H9 (cell line): ENCODE results near the gene NANOS1. TPM values are rescaled to one million over a fixed set of nuclear protein-coding genes. Genes with fewer than 3 reads are reported as not detected.

Experiments used
- DNase-seq: peaks from one replicate; pipeline ENCODE4 v3.0.0-alpha.2; 2017
- H2AFZ ChIP-seq: one replicate; pipeline ENCODE4 v1.6.1; 2013; ENCODE audit warnings: mild to moderate bottlenecking, low read length, control low read depth, moderate library complexity
- H2AK5ac ChIP-seq: 2 replicates; pipeline ENCODE4 v1.6.1; 2013; ENCODE audit warnings: low read length, control low read depth, mixed read lengths; ENCODE audit not compliant: insufficient read length
- H2BK120ac ChIP-seq: one replicate; pipeline ENCODE4 v1.6.1; 2013; ENCODE audit warnings: low read depth, mild to moderate bottlenecking, low read length, control low read depth, inconsistent platforms; ENCODE audit not compliant: poor library complexity, severe bottlenecking
- H2BK12ac ChIP-seq: 2 replicates; pipeline ENCODE4 v1.6.1; 2013; ENCODE audit warnings: low read length, control low read depth, mixed read lengths, low read depth; ENCODE audit not compliant: insufficient read length
- H2BK15ac ChIP-seq: 2 replicates; pipeline ENCODE4 v1.6.1; 2013; ENCODE audit warnings: low read depth, low read length, control low read depth
- H2BK20ac ChIP-seq: one replicate; pipeline ENCODE4 v1.6.1; 2013; ENCODE audit warnings: low read depth, mild to moderate bottlenecking, low read length, control low read depth, inconsistent platforms; ENCODE audit not compliant: poor library complexity, severe bottlenecking
- H2BK5ac ChIP-seq: 2 replicates; pipeline ENCODE4 v1.6.1; 2013; ENCODE audit warnings: low read length, control low read depth, mixed read lengths; ENCODE audit not compliant: insufficient read length
- H3K14ac ChIP-seq: 2 replicates; pipeline ENCODE4 v1.6.1; 2013; ENCODE audit warnings: low read length, control low read depth; ENCODE audit not compliant: insufficient read depth
- H3K18ac ChIP-seq: 2 replicates; pipeline ENCODE4 v1.6.1; 2013; ENCODE audit warnings: low read depth, mild to moderate bottlenecking, mixed read lengths, low read length, control low read depth; ENCODE audit not compliant: insufficient read length
- H3K23ac ChIP-seq: 2 replicates; pipeline ENCODE4 v1.6.1; 2013; ENCODE audit warnings: low read length, control low read depth, mixed read lengths, low read depth; ENCODE audit not compliant: insufficient read length
- H3K23me2 ChIP-seq: 2 replicates; pipeline ENCODE4 v1.6.1; 2013; ENCODE audit warnings: low read depth, mild to moderate bottlenecking, mixed read lengths, low read length, control low read depth; ENCODE audit not compliant: insufficient read length, poor library complexity, severe bottlenecking
- H3K27ac ChIP-seq: 2 replicates; pipeline ENCODE4 v1.5.1; 2013; ENCODE audit warnings: low read length, control low read depth, mixed read lengths, low read depth; ENCODE audit not compliant: insufficient read length
- H3K27me3 ChIP-seq: 2 replicates; pipeline ENCODE4 v1.6.1; 2013; ENCODE audit warnings: low read length, control low read depth, inconsistent platforms; ENCODE audit not compliant: insufficient read depth
- H3K4ac ChIP-seq: 2 replicates; pipeline ENCODE4 v1.6.1; 2013; ENCODE audit warnings: low read depth, mild to moderate bottlenecking, control low read depth, inconsistent platforms, low read length, moderate library complexity
- H3K4me1 ChIP-seq: 2 replicates; pipeline ENCODE4 v1.6.1; 2013; ENCODE audit warnings: low read length, control low read depth, inconsistent platforms; ENCODE audit not compliant: insufficient read depth
- H3K4me2 ChIP-seq: 2 replicates; pipeline ENCODE4 v1.6.1; 2013; ENCODE audit warnings: low read length, control low read depth, mixed read lengths; ENCODE audit not compliant: insufficient read length, insufficient read depth
- H3K56ac ChIP-seq: 2 replicates; pipeline ENCODE4 v1.6.1; 2013; ENCODE audit warnings: low read depth, mild to moderate bottlenecking, mixed read lengths, low read length, control low read depth; ENCODE audit not compliant: insufficient read length
- H3K79me1 ChIP-seq: 2 replicates; pipeline ENCODE4 v1.6.1; 2013; ENCODE audit warnings: low read depth, mild to moderate bottlenecking, moderate library complexity, low read length, control low read depth, inconsistent platforms; ENCODE audit not compliant: insufficient read depth, poor library complexity, severe bottlenecking
- H3K79me2 ChIP-seq: 2 replicates; pipeline ENCODE4 v1.6.1; 2013; ENCODE audit warnings: low read length, control low read depth, inconsistent platforms; ENCODE audit not compliant: insufficient read depth
- H3K9ac ChIP-seq: 2 replicates; pipeline ENCODE4 v1.6.1; 2013; ENCODE audit warnings: low read length, control low read depth, mixed read lengths; ENCODE audit not compliant: insufficient read length; ENCODE audit errors: extremely low read depth
- H3K9me3 ChIP-seq: one replicate; pipeline ENCODE4 v1.6.1; 2013; ENCODE audit warnings: low read depth, low read length, inconsistent platforms; ENCODE audit not compliant: control insufficient read depth
- H3T11ph ChIP-seq: one replicate; pipeline ENCODE4 v1.6.1; 2013; ENCODE audit warnings: mild to moderate bottlenecking, low read length, control low read depth, inconsistent platforms
- H4K20me1 ChIP-seq: one replicate; pipeline ENCODE4 v1.6.1; 2013; ENCODE audit not compliant: control insufficient read depth, insufficient read length, insufficient read depth
- H4K5ac ChIP-seq: 2 replicates; pipeline ENCODE4 v1.6.1; 2013; ENCODE audit warnings: low read depth, mild to moderate bottlenecking, mixed read lengths, low read length, control low read depth; ENCODE audit not compliant: insufficient read length
- H4K8ac ChIP-seq: replicated peaks from 2 replicates; pipeline ENCODE4 v1.6.1; 2013; ENCODE audit warnings: low read length, control low read depth, mixed read lengths, low read depth; ENCODE audit not compliant: insufficient read length
- H4K91ac ChIP-seq: 2 replicates; pipeline ENCODE4 v1.6.1; 2013; ENCODE audit warnings: low read depth, mild to moderate bottlenecking, moderate library complexity, mixed read lengths, low read length, control low read depth; ENCODE audit not compliant: insufficient read length
- H3K27ac Mint-ChIP-seq, 3 experiments: 2 replicates in 2 of 3; 3 replicates in 1 of 3; pipeline ENCODE4 v1.8.0; 2020 to 2021; ENCODE audit warnings: mixed read lengths in 3 of 3, mild to moderate bottlenecking in 1 of 3, moderate library complexity in 1 of 3
- H3K27me3 Mint-ChIP-seq: 2 replicates; pipeline ENCODE4 v1.8.0; 2021; ENCODE audit warnings: low read depth, mild to moderate bottlenecking, moderate library complexity, mixed read lengths
- H3K36me3 Mint-ChIP-seq, 3 experiments: 2 replicates in 2 of 3; 3 replicates in 1 of 3; pipeline ENCODE4 v1.8.0; 2020 to 2021; ENCODE audit warnings: low read depth in 3 of 3, mixed read lengths in 3 of 3; ENCODE audit not compliant: insufficient read depth in 1 of 3
- H3K4me1 Mint-ChIP-seq, 2 experiments: 2 replicates each; pipeline ENCODE4 v1.8.0; 2020; ENCODE audit warnings: mixed read lengths in 2 of 2
- H3K4me3 Mint-ChIP-seq, 2 experiments: 2 replicates in 1 of 2; 3 replicates in 1 of 2; pipeline ENCODE4 v1.8.0; 2020 to 2021; ENCODE audit warnings: mild to moderate bottlenecking in 2 of 2, mixed read lengths in 2 of 2, moderate library complexity in 1 of 2
- H3K9me3 Mint-ChIP-seq, 2 experiments: 2 replicates in 1 of 2; 3 replicates in 1 of 2; pipeline ENCODE4 v1.8.0; 2020; ENCODE audit warnings: mild to moderate bottlenecking in 2 of 2, mixed read lengths in 2 of 2, moderate library complexity in 1 of 2
- CTCF ChIP-seq: fragments of 200-600 bp; sonication (generic); conservative IDR thresholded peaks from 3 replicates; pipeline ENCODE4 v1.8.0; 2021; ENCODE audit warnings: antibody characterized with exemption, mild to moderate bottlenecking
- WGBS: extraction: QIAGEN DNeasy Blood & Tissue Kit; methylation state at CpG from one replicate; pipeline ENCODE4 v1.1.7; 2013; ENCODE audit warnings: missing lambda C conversion rate, low lambda C conversion rate, mixed read lengths; ENCODE audit not compliant: insufficient read length; ENCODE audit errors: extremely low coverage; 5-methylcytosine and 5-hydroxymethylcytosine counted together
- total RNA-seq: library from RNA; stranded (reverse); gene quantifications from 2 replicates; pipeline ENCODE4 v1.2.1, GENCODE V29; 2021

Gene NANOS1
- total RNA-seq, 1 experiment from 2014 or later = 4.5 TPM

- no peaks in the 10 kb centered on the region for H3K79me2 ChIP-seq
- H3K36me3 Mint-ChIP-seq = peaks cover 2 to 11% (median 4%) of the 10 kb centered on the region in 3 experiments; a peak in 5 of 7 replicates
- WGBS = no CpG with 5 or more reads among the region's 17 CpGs
- H3K4me2 ChIP-seq = no peak overlapping the region
- no peak overlapping the region for H2BK5ac ChIP-seq
- no peak overlapping the region for H4K91ac ChIP-seq
- no peaks in the 10 kb centered on the region for H4K20me1 ChIP-seq
- H4K8ac ChIP-seq = no peak overlapping the region
- no peaks in the 10 kb centered on the region for H3K9me3 ChIP-seq
- H3T11ph ChIP-seq = no peak overlapping the region
- no peaks in the 10 kb centered on the region for H3K23me2 ChIP-seq
- no peak overlapping the region for H2AK5ac ChIP-seq
- H3K9me3 Mint-ChIP-seq = peaks cover 11 to 16% of the 10 kb centered on the region in 2 experiments
- DNase-seq = peak; percentile 17
- H3K14ac ChIP-seq = no peak overlapping the region
- no peaks in the 10 kb centered on the region; the same call in none of the 2 replicates for H3K27me3 Mint-ChIP-seq
- no peak overlapping the region for H3K27ac ChIP-seq
- no peaks in the 10 kb centered on the region for H3K79me1 ChIP-seq
- H3K4me1 Mint-ChIP-seq = peaks cover 10 to 16% of the 10 kb centered on the region in 2 experiments; a peak in 3 of 4 replicates
- no peak overlapping the region for H2BK120ac ChIP-seq
- H3K23ac ChIP-seq = no peak overlapping the region
- H3K18ac ChIP-seq = no peak overlapping the region
- H3K4ac ChIP-seq = no peak overlapping the region
- no peak overlapping the region for H3K9ac ChIP-seq
- TF ChIP-seq CTCF = no peak
- no peak overlapping the region for H3K4me3 Mint-ChIP-seq
- H3K27ac Mint-ChIP-seq = no peak overlapping the region; a peak in 1 of 7 replicates
- no peak overlapping the region for H2BK12ac ChIP-seq
- H4K5ac ChIP-seq = no peak overlapping the region
- no peaks in the 10 kb centered on the region for H3K4me1 ChIP-seq
- H3K27me3 ChIP-seq = no peaks in the 10 kb centered on the region
- no peak overlapping the region for H2BK20ac ChIP-seq
- no peak overlapping the region for H2AFZ ChIP-seq
- H2BK15ac ChIP-seq = no peak overlapping the region
- no peak overlapping the region for H3K56ac ChIP-seq
These were observed 49.2 kb upstream of the NANOS1 start for GRCh38 chr10:118980135-118980865.
